HepG2 (cell line): Measurements from ENCODE around the gene ELANE. TPM values are rescaled to one million over a fixed set of nuclear protein-coding genes. Genes with fewer than 3 reads are reported as not detected.

ENCODE experiments used
- ADNP ChIP-seq: sonication (generic); formaldehyde crosslinking; IDR thresholded peaks from 2 replicates; pipeline ENCODE4 v1.4.0; 2020; ENCODE audit warnings: missing genetic modification reagents
- CHD4 ChIP-seq: fragments of 200-600 bp; sonication (generic); IDR thresholded peaks from 2 replicates; pipeline ENCODE4 v1.7.0; 2017; ENCODE audit warnings: mild to moderate bottlenecking, low read length, borderline replicate concordance
- HIVEP1 ChIP-seq: sonication (generic); formaldehyde crosslinking; IDR thresholded peaks from 2 replicates; pipeline ENCODE4 v1.4.0; 2020; ENCODE audit warnings: mild to moderate bottlenecking, missing genetic modification reagents
- KDM5B ChIP-seq: sonication (generic); formaldehyde crosslinking; IDR thresholded peaks from 2 replicates; pipeline ENCODE4 v1.4.0; 2020; ENCODE audit warnings: missing genetic modification reagents, mild to moderate bottlenecking, borderline replicate concordance
- LCORL ChIP-seq, 2 experiments: fragments of 450-650 bp in 1 of 2; sonication (generic) in 1 of 2; formaldehyde crosslinking in 1 of 2; IDR thresholded peaks; 2 replicates each; pipeline versions ENCODE4 v1.5.0 to v1.6.1; 2017 to 2020; ENCODE audit warnings: antibody characterized with exemption in 1 of 2, missing genetic modification reagents in 1 of 2
- MED8 ChIP-seq: sonication (generic); formaldehyde crosslinking; IDR thresholded peaks from 2 replicates; pipeline ENCODE4 v1.8.1; 2023; ENCODE audit warnings: mild to moderate bottlenecking, missing genetic modification reagents; ENCODE audit not compliant: insufficient replicate concordance
- POGZ ChIP-seq: sonication (generic); formaldehyde crosslinking; IDR thresholded peaks from 2 replicates; pipeline ENCODE4 v1.4.0; 2020; ENCODE audit warnings: mild to moderate bottlenecking, missing genetic modification reagents
- TAF1 ChIP-seq: sonication (generic); formaldehyde crosslinking; IDR thresholded peaks from 2 replicates; pipeline ENCODE4 v1.4.0; 2020; ENCODE audit warnings: missing genetic modification reagents
- ZFP41 ChIP-seq: sonication (generic); formaldehyde crosslinking; IDR thresholded peaks from 2 replicates; pipeline ENCODE4 v1.4.0; 2020; ENCODE audit warnings: mild to moderate bottlenecking, missing genetic modification reagents, borderline replicate concordance
- ZMYM2 ChIP-seq: sonication (generic); formaldehyde crosslinking; IDR thresholded peaks from 2 replicates; pipeline ENCODE4 v1.8.0; 2022; ENCODE audit warnings: mild to moderate bottlenecking, missing genetic modification reagents
- ZNF446 ChIP-seq: sonication (generic); formaldehyde crosslinking; IDR thresholded peaks from 2 replicates; pipeline ENCODE4 v1.5.0; 2020; ENCODE audit warnings: mild to moderate bottlenecking, missing genetic modification reagents
- ZNF501 ChIP-seq: sonication (generic); formaldehyde crosslinking; IDR thresholded peaks from 2 replicates; pipeline ENCODE4 v1.5.1; 2020; ENCODE audit warnings: mild to moderate bottlenecking, moderate library complexity, missing genetic modification reagents
- ZNF562 ChIP-seq: sonication (generic); formaldehyde crosslinking; IDR thresholded peaks from 2 replicates; pipeline ENCODE4 v1.8.0; 2022; ENCODE audit warnings: missing genetic modification reagents, borderline replicate concordance
- ZNF605 ChIP-seq: sonication (generic); formaldehyde crosslinking; IDR thresholded peaks from 2 replicates; pipeline ENCODE4 v1.8.0; 2022; ENCODE audit warnings: mild to moderate bottlenecking, missing genetic modification reagents
- ZNF629 ChIP-seq: sonication (generic); formaldehyde crosslinking; conservative IDR thresholded peaks from 2 replicates; pipeline ENCODE4 v1.5.0; 2020; ENCODE audit warnings: missing genetic modification reagents
- polyA plus RNA-seq, 8 experiments: library from polyadenylated mRNA; depleted of rRNA in 3 of 8; stranded (reverse) in 7 of 8; unstranded in 1 of 8; fragments of >200 nt; fragmentation: Illumina TruSeq in 4 of 8; extraction: Trizol in 4 of 8; gene quantifications; 2 replicates each; pipeline versions ENCODE4 v1.2.1 to v1.2.3, GENCODE V29; 2011 to 2016; ENCODE audit warnings: low read depth in 4 of 8, missing spikeins in 1 of 8, mixed read lengths in 1 of 8; ENCODE audit not compliant: insufficient read depth in 1 of 8
- total RNA-seq, 5 experiments: library from RNA; depleted of rRNA; stranded (reverse); fragments of >200 nt; fragmentation: Illumina TruSeq; extraction: Trizol; gene quantifications; 2 replicates each; pipeline ENCODE4 v1.2.3, GENCODE V29; 2016; ENCODE audit warnings: low read depth in 1 of 5
- TF ChIP-seq, protein P1 (sequence below): sonication (generic); formaldehyde crosslinking; IDR thresholded peaks from 2 replicates; pipeline ENCODE4 v1.4.0; 2020; ENCODE audit warnings: missing genetic modification reagents, borderline replicate concordance
- TF ChIP-seq, protein P2 (sequence below): sonication (generic); IDR thresholded peaks from 2 replicates; pipeline ENCODE4 v1.6.1; 2016; ENCODE audit warnings: low read depth, borderline replicate concordance
- TF ChIP-seq, protein P3 (sequence below): sonication (generic); formaldehyde crosslinking; conservative IDR thresholded peaks from 2 replicates; pipeline ENCODE4 v1.8.1; 2023; ENCODE audit warnings: missing genetic modification reagents

The ELANE gene
- total and polyA plus RNA-seq, 2 of the 13 experiments (the other 11 are each of a cell fraction or from before 2014, with no cell fraction given): not detected

DNA sequence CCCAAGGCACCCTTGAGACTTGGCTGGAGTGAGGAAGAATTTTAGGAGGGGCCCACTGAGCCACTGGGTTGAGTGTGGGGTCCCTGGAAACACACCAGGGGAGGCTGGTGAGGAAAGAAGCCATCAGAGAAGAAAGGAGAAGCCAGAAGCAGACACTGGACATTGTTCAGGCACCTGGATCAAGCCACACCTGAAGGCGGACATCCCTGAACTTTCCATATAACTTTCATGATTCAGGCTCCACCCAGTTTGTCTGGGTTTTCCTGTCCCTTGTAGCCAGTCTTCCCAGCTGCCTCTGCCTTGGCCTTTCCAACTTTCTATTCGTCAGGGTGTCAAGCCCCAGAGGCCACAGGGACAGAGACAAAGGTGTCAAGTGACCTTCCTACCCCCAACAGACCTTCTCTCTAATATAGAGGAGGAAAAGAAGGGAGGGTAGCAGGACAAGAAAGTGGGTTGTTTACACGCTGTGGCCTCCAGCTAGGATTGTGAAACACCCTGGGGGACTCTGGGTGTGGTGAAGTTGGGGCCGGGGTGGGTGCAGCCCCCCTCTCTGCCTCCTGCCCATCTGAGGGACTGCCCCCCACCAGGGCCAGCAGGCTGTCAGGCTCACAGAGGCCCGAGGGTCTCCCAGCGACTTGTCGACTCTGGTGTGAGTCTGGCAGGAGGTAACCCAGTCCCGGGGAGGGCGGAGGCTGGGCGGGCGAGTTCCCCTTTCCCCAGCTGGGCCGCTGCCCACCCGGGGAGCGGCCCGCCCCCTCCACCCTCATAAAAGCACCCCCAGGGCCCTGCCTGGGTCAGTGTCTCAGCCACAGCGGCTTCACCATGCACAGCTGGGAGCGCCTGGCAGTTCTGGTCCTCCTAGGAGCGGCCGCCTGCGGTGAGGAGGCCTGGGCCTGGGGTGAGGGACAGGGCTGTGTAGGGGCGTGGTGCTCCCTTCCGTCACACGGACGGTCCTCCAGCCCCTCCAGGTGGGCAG is 7.1 kb downstream of the ELANE start, which contains the start of gene CFD (continued):
- 0 out of 2 replicates have a peak, but pooled peaks have one; percentile 16 for TF ChIP-seq KDM5B (CRISPR knock-in tag)
- TF ChIP-seq HIVEP1 (CRISPR knock-in tag): no peak
- TF ChIP-seq ZNF605 (CRISPR knock-in tag): 0 out of 2 replicates have a peak, but pooled peaks have one; percentile 23
- TF ChIP-seq, protein P1, sequence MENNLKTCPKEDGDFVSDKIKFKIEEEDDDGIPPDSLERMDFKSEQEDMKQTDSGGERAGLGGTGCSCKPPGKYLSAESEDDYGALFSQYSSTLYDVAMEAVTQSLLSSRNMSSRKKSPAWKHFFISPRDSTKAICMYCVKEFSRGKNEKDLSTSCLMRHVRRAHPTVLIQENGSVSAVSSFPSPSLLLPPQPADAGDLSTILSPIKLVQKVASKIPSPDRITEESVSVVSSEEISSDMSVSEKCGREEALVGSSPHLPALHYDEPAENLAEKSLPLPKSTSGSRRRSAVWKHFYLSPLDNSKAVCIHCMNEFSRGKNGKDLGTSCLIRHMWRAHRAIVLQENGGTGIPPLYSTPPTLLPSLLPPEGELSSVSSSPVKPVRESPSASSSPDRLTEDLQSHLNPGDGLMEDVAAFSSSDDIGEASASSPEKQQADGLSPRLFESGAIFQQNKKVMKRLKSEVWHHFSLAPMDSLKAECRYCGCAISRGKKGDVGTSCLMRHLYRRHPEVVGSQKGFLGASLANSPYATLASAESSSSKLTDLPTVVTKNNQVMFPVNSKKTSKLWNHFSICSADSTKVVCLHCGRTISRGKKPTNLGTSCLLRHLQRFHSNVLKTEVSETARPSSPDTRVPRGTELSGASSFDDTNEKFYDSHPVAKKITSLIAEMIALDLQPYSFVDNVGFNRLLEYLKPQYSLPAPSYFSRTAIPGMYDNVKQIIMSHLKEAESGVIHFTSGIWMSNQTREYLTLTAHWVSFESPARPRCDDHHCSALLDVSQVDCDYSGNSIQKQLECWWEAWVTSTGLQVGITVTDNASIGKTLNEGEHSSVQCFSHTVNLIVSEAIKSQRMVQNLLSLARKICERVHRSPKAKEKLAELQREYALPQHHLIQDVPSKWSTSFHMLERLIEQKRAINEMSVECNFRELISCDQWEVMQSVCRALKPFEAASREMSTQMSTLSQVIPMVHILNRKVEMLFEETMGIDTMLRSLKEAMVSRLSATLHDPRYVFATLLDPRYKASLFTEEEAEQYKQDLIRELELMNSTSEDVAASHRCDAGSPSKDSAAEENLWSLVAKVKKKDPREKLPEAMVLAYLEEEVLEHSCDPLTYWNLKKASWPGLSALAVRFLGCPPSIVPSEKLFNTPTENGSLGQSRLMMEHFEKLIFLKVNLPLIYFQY (CRISPR knock-in tag): no peak
- TF ChIP-seq ZNF562 (CRISPR knock-in tag): no peak
- TF ChIP-seq ADNP (CRISPR knock-in tag): 0 out of 2 replicates have a peak, but pooled peaks have one; percentile 25
- no peak for TF ChIP-seq ZNF446 (CRISPR knock-in tag)
- TF ChIP-seq CHD4: 0 out of 2 replicates have a peak, but pooled peaks have one; percentile 39
- no peak for TF ChIP-seq LCORL (IDR thresholded peaks at IDR 0.05)
- TF ChIP-seq LCORL (CRISPR knock-in tag; IDR thresholded peaks at IDR 0.05): 0 out of 2 replicates have a peak, but pooled peaks have one; percentile 27
- TF ChIP-seq MED8 (CRISPR knock-in tag): no peak
- peak; percentile 48; the same call in 1 of the 2 replicates for TF ChIP-seq ZMYM2
- 0 out of 2 replicates have a peak, but pooled peaks have one; percentile 16 for TF ChIP-seq TAF1 (CRISPR knock-in tag)
- TF ChIP-seq ZNF629: no peak
- no peak for TF ChIP-seq POGZ (CRISPR knock-in tag)
- 0 out of 2 replicates have a peak, but pooled peaks have one; percentile 13 for TF ChIP-seq ZNF501 (CRISPR knock-in tag)
- TF ChIP-seq ZFP41 (CRISPR knock-in tag): no peak
- TF ChIP-seq, protein P2, sequence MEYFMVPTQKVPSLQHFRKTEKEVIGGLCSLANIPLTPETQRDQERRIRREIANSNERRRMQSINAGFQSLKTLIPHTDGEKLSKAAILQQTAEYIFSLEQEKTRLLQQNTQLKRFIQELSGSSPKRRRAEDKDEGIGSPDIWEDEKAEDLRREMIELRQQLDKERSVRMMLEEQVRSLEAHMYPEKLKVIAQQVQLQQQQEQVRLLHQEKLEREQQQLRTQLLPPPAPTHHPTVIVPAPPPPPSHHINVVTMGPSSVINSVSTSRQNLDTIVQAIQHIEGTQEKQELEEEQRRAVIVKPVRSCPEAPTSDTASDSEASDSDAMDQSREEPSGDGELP: 0 out of 2 replicates have a peak, but pooled peaks have one; percentile 32
- TF ChIP-seq, protein P3, sequence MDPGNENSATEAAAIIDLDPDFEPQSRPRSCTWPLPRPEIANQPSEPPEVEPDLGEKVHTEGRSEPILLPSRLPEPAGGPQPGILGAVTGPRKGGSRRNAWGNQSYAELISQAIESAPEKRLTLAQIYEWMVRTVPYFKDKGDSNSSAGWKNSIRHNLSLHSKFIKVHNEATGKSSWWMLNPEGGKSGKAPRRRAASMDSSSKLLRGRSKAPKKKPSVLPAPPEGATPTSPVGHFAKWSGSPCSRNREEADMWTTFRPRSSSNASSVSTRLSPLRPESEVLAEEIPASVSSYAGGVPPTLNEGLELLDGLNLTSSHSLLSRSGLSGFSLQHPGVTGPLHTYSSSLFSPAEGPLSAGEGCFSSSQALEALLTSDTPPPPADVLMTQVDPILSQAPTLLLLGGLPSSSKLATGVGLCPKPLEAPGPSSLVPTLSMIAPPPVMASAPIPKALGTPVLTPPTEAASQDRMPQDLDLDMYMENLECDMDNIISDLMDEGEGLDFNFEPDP (CRISPR knock-in tag): no peak
